ENCODE results near the gene ITSN1. TPM values are rescaled to one million over a fixed set of nuclear protein-coding genes. Genes with fewer than 3 reads are reported as not detected.
"Not testable (repeated sequence)": the region's sequence is repeated elsewhere in the genome, so short reads cannot be mapped to it uniquely, and the experiment has no call there.

The ITSN1 gene
- total RNA-seq, 4 donors from 2014 or later: 33.0 to 50.5 (median 45.9) TPM

GRCh38 chr21:33618407-33618806 is 23.9 kb upstream of the ITSN1 start:
- Histone ChIP-seq H3K36me3 (peaks cover 0 to 98% of the 10 kb centered on the region in 2 donors), H3K4me1 (no peaks in the 10 kb centered on the region)
- WGBS, 2 donors (ENCODE audit: low coverage in 1 of 2): 91 to 100% methylated on average over 2 of the region's 2 CpGs

DNA sequence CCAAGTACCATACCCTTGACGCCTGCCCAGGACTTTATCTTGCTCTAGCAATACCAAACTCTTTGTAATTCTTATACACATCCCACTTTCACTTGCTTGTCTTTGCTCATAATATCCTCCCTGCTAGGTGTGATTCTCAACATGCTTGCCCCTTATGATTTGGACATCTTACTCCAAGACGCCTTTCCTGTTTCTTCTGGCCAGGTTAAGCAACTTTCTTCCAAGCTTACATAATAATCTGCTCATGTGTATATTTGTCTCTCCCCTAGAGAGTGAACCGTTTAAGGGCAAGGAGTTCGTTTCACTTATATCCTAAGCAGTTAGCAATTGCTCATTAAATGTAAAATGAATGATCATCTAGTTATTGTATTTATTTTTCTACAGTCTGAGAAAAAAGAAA is 22.6 kb upstream of the ITSN1 start:
- H3K9me3 ChIP-seq: no peaks in the 10 kb centered on the region
- TF ChIP-seq POLR2AphosphoS5 (IDR thresholded peaks at IDR 0.05) (no peak), POLR2A (IDR thresholded peaks at IDR 0.05) (no peak), EP300 (IDR thresholded peaks at IDR 0.05) (no peak), CTCF (IDR thresholded peaks at IDR 0.05) (no peak)
- H3K4me3 ChIP-seq: no peak overlapping the region
- no peak overlapping the region for H3K27ac ChIP-seq
- no peak for ATAC-seq
- whole genome bisulfite sequencing, 2 donors (ENCODE audit: low coverage in 1 of 2): 85 to 90% methylated on average over 4 of the region's 4 CpGs
- H3K27me3 ChIP-seq: no peaks in the 10 kb centered on the region
- no peaks in the 10 kb centered on the region for H3K4me1 ChIP-seq
- H3K36me3 ChIP-seq: peaks cover 0 to 97% of the 10 kb centered on the region in 2 donors

More at GRCh38 chr21:33618407-33618806, 23.9 kb upstream of the ITSN1 start:
- H3K4me3 ChIP-seq: no peak overlapping the region
- H3K27me3 ChIP-seq: no peaks in the 10 kb centered on the region
- no peaks in the 10 kb centered on the region for H3K9me3 ChIP-seq
- TF ChIP-seq POLR2A (IDR thresholded peaks at IDR 0.05): no peak
- no peak for TF ChIP-seq EP300 (IDR thresholded peaks at IDR 0.05)
- TF ChIP-seq CTCF (IDR thresholded peaks at IDR 0.05): no peak
- no peak for TF ChIP-seq POLR2AphosphoS5 (IDR thresholded peaks at IDR 0.05)
- H3K27ac ChIP-seq: no peak overlapping the region
- no peak for ATAC-seq

GRCh38 chr21:33622253-33622652 is 20.0 kb upstream of the ITSN1 start:
- TF ChIP-seq CTCF (IDR thresholded peaks at IDR 0.05): no peak
- TF ChIP-seq POLR2A (IDR thresholded peaks at IDR 0.05): no peak
- TF ChIP-seq EP300 (IDR thresholded peaks at IDR 0.05): no peak
- TF ChIP-seq POLR2AphosphoS5 (IDR thresholded peaks at IDR 0.05): no peak
- no peak for ATAC-seq
- Histone ChIP-seq H3K4me3 (no peak overlapping the region), H3K36me3 (peaks cover 0 to 79% of the 10 kb centered on the region in 2 donors), H3K4me1 (no peaks in the 10 kb centered on the region), H3K27me3 (no peaks in the 10 kb centered on the region), H3K27ac (no peak overlapping the region), H3K9me3 (no peaks in the 10 kb centered on the region)

DNA sequence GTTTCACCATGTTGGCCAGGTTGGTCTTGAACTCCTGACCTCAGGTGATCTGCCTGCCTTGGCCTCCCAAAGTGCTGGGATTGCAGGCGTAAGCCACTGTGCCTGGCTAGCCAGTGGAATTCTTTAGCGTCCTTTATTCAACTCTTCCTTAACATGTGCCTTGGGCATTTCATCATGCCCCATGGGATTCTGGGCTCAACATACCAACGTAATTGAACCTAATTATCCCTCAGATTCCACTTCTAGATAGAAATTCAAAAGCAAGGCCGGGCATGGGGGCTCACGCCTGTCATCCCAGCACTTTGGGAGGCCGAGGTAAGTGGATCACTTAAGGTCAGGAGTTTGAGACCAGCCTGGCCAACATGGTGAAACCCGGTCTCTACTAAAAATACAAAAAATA is 16.1 kb upstream of the ITSN1 start:
- not testable (repeated sequence) for H3K4me3 ChIP-seq, H3K4me1 ChIP-seq, H3K9me3 ChIP-seq, ATAC-seq, H3K27ac ChIP-seq, H3K27me3 ChIP-seq
- 87 to 96% methylated on average over 2 to 4 of the region's 7 CpGs for WGBS, 2 donors (ENCODE audit: low coverage in 1 of 2)
- H3K36me3 ChIP-seq: peaks cover 0 to 75% of the 10 kb centered on the region in 2 donors

GRCh38 chr21:33634254-33634653 is 8.0 kb upstream of the ITSN1 start:
- 89 to 90% methylated on average over 2 of the region's 2 CpGs for WGBS, 2 donors (ENCODE audit: low coverage in 1 of 2)
- ATAC-seq: no peak
- H3K4me3 ChIP-seq: no peak overlapping the region
- no peaks in the 10 kb centered on the region for H3K9me3 ChIP-seq
- H3K36me3 ChIP-seq: peaks cover 0 to 30% of the 10 kb centered on the region in 2 donors
- H3K27ac ChIP-seq: no peak overlapping the region
- H3K4me1 ChIP-seq: peaks cover 0 to 16% (median 0%) of the 10 kb centered on the region in 3 donors
- TF ChIP-seq CTCF (IDR thresholded peaks at IDR 0.05): no peak
- TF ChIP-seq POLR2AphosphoS5 (IDR thresholded peaks at IDR 0.05): no peak
- H3K27me3 ChIP-seq: no peaks in the 10 kb centered on the region
